Activated T-cell treated with anti-CD3 and anti-CD28 coated beads, Interleukin-2, amount 50 U/mL, for 4 hours (primary cell): ENCODE data around the gene UNC5CL. TPM values are rescaled to one million over a fixed set of nuclear protein-coding genes. Genes with fewer than 3 reads are reported as not detected.

Experiments used
- ATAC-seq, 2 donors: fragments of 200-7000 bp; cut with Tn5 transposase; one replicate each; pipeline ENCODE4 v1.10.0; 2021
- DNase-seq: peaks from one replicate; pipeline ENCODE4 v3.0.0-alpha.2; 2020
- H3K27me3 Mint-ChIP-seq: one replicate; pipeline ENCODE4 v1.8.0; 2021; ENCODE audit warnings: low read depth, mixed read lengths
- H3K36me3 Mint-ChIP-seq: one replicate; pipeline ENCODE4 v1.8.0; 2022; ENCODE audit warnings: mixed read lengths; ENCODE audit not compliant: insufficient read depth
- H3K4me1 Mint-ChIP-seq: one replicate; pipeline ENCODE4 v1.8.0; 2021; ENCODE audit warnings: low read depth, mixed read lengths
- H3K4me3 Mint-ChIP-seq: one replicate; pipeline ENCODE4 v1.8.0; 2021; ENCODE audit warnings: mild to moderate bottlenecking, moderate library complexity, mixed read lengths
- H3K9me3 Mint-ChIP-seq: one replicate; pipeline ENCODE4 v1.8.0; 2021; ENCODE audit warnings: mixed read lengths
- total RNA-seq, 3 donors: library from RNA; stranded (reverse); gene quantifications; one replicate each; pipeline ENCODE4 v1.2.1, GENCODE V29; 2021

Gene UNC5CL
- total RNA-seq, 3 donors from 2014 or later: 1.0 to 1.4 (median 1.4) TPM

GRCh38 chr6:41038205-41038604, 816 bp downstream of the UNC5CL start:
- no peak for DNase-seq
- H3K27me3 Mint-ChIP-seq: no peaks in the 10 kb centered on the region
- H3K4me1 Mint-ChIP-seq: no peaks in the 10 kb centered on the region
- no peak for ATAC-seq
- no peaks in the 10 kb centered on the region for H3K9me3 Mint-ChIP-seq
- no peak overlapping the region for H3K4me3 Mint-ChIP-seq
- H3K36me3 Mint-ChIP-seq: peaks cover 2% of the 10 kb centered on the region

- Mint-ChIP-seq H3K9me3 (no peaks in the 10 kb centered on the region), H3K4me3 (no peak overlapping the region), H3K27me3 (no peaks in the 10 kb centered on the region), H3K36me3 (no peaks in the 10 kb centered on the region), H3K4me1 (no peaks in the 10 kb centered on the region)
- DNase-seq (no peak), ATAC-seq (no peak)
These were observed 1.7 kb downstream of the UNC5CL start for GRCh38 chr6:41037107-41037900.

- no peaks in the 10 kb centered on the region for H3K27me3 Mint-ChIP-seq
- no peaks in the 10 kb centered on the region for H3K9me3 Mint-ChIP-seq
- H3K36me3 Mint-ChIP-seq: no peaks in the 10 kb centered on the region
- ATAC-seq (no peak), DNase-seq (no peak)
- H3K4me3 Mint-ChIP-seq: no peak overlapping the region
- H3K4me1 Mint-ChIP-seq: no peaks in the 10 kb centered on the region
These were observed 2.4 kb downstream of the UNC5CL start for GRCh38 chr6:41036601-41037000.

GRCh38 chr6:41036186-41036585, 2.8 kb downstream of the UNC5CL start:
- no peaks in the 10 kb centered on the region for H3K27me3 Mint-ChIP-seq
- no peaks in the 10 kb centered on the region for H3K36me3 Mint-ChIP-seq
- ATAC-seq (no peak), DNase-seq (no peak)
- no peaks in the 10 kb centered on the region for H3K4me1 Mint-ChIP-seq
- no peak overlapping the region for H3K4me3 Mint-ChIP-seq
- H3K9me3 Mint-ChIP-seq: no peaks in the 10 kb centered on the region

- no peak for ATAC-seq
- H3K27me3 Mint-ChIP-seq: no peaks in the 10 kb centered on the region
- no peaks in the 10 kb centered on the region for H3K36me3 Mint-ChIP-seq
- no peak for DNase-seq
- no peaks in the 10 kb centered on the region for H3K9me3 Mint-ChIP-seq
- no peak overlapping the region for H3K4me3 Mint-ChIP-seq
- peaks cover 6% of the 10 kb centered on the region for H3K4me1 Mint-ChIP-seq
These were observed 5.2 kb downstream of the UNC5CL start for GRCh38 chr6:41033776-41034175.

GRCh38 chr6:41032830-41033229, 6.2 kb downstream of the UNC5CL start:
- H3K4me3 Mint-ChIP-seq: no peak overlapping the region
- no peaks in the 10 kb centered on the region for H3K36me3 Mint-ChIP-seq
- H3K27me3 Mint-ChIP-seq: no peaks in the 10 kb centered on the region
- ATAC-seq: no peak
- H3K4me1 Mint-ChIP-seq: peaks cover 11% of the 10 kb centered on the region
- no peak for DNase-seq
- H3K9me3 Mint-ChIP-seq: no peaks in the 10 kb centered on the region

GRCh38 chr6:41028561-41029412, 10.2 kb downstream of the UNC5CL start:
- DNase-seq (no peak), ATAC-seq (peak; percentile 44 to 55)
- Mint-ChIP-seq H3K27me3 (no peaks in the 10 kb centered on the region), H3K36me3 (peaks cover 2% of the 10 kb centered on the region), H3K4me1 (peaks cover 22% of the 10 kb centered on the region), H3K9me3 (no peaks in the 10 kb centered on the region), H3K4me3 (peak overlapping the region; percentile 83)

- H3K27me3 Mint-ChIP-seq: no peaks in the 10 kb centered on the region
- peak overlapping the region; percentile 83 for H3K4me3 Mint-ChIP-seq
- DNase-seq: peak; percentile 68
- no peaks in the 10 kb centered on the region for H3K9me3 Mint-ChIP-seq
- peak; percentile 93 for ATAC-seq
- H3K36me3 Mint-ChIP-seq: peaks cover 2% of the 10 kb centered on the region
- peaks cover 22% of the 10 kb centered on the region for H3K4me1 Mint-ChIP-seq
These were observed 11.0 kb downstream of the UNC5CL start for GRCh38 chr6:41027799-41028560.

GRCh38 chr6:41027241-41027640, 11.8 kb downstream of the UNC5CL start:
- no peaks in the 10 kb centered on the region for H3K9me3 Mint-ChIP-seq
- ATAC-seq (no peak), DNase-seq (no peak)
- H3K4me1 Mint-ChIP-seq: peaks cover 22% of the 10 kb centered on the region
- no peaks in the 10 kb centered on the region for H3K27me3 Mint-ChIP-seq
- H3K36me3 Mint-ChIP-seq: peaks cover 2% of the 10 kb centered on the region
- peak overlapping the region; percentile 83 for H3K4me3 Mint-ChIP-seq

- Mint-ChIP-seq H3K27me3 (no peaks in the 10 kb centered on the region), H3K4me3 (peak overlapping the region; percentile 25)
These were observed 13.0 kb downstream of the UNC5CL start for GRCh38 chr6:41025966-41026530.

GRCh38 chr6:41023114-41023513, 15.9 kb downstream of the UNC5CL start:
- Mint-ChIP-seq H3K4me3 (no peak overlapping the region), H3K36me3 (peaks cover 2% of the 10 kb centered on the region), H3K27me3 (no peaks in the 10 kb centered on the region), H3K4me1 (peaks cover 12% of the 10 kb centered on the region), H3K9me3 (peaks cover 2% of the 10 kb centered on the region)
- no peak for DNase-seq
- no peak for ATAC-seq

More at GRCh38 chr6:41025966-41026530, 13.0 kb downstream of the UNC5CL start:
- H3K9me3 Mint-ChIP-seq: no peaks in the 10 kb centered on the region
- DNase-seq (no peak), ATAC-seq (no peak)
- H3K36me3 Mint-ChIP-seq: peaks cover 2% of the 10 kb centered on the region
- peaks cover 22% of the 10 kb centered on the region for H3K4me1 Mint-ChIP-seq

- Mint-ChIP-seq H3K4me1 (peaks cover 5% of the 10 kb centered on the region), H3K27me3 (no peaks in the 10 kb centered on the region), H3K4me3 (no peak overlapping the region), H3K36me3 (peaks cover 2% of the 10 kb centered on the region), H3K9me3 (peaks cover 2% of the 10 kb centered on the region)
- ATAC-seq (no peak), DNase-seq (no peak)
These were observed 16.7 kb downstream of the UNC5CL start for GRCh38 chr6:41022294-41022693.

- H3K27me3 Mint-ChIP-seq: no peaks in the 10 kb centered on the region
- DNase-seq (no peak), ATAC-seq (no peak)
- H3K9me3 Mint-ChIP-seq: peaks cover 2% of the 10 kb centered on the region
- H3K36me3 Mint-ChIP-seq: peaks cover 2% of the 10 kb centered on the region
- peaks cover 1% of the 10 kb centered on the region for H3K4me1 Mint-ChIP-seq
- no peak overlapping the region for H3K4me3 Mint-ChIP-seq
These were observed 17.2 kb downstream of the UNC5CL start for GRCh38 chr6:41021832-41022231.

GRCh38 chr6:41017663-41018062, 21.4 kb downstream of the UNC5CL start:
- Mint-ChIP-seq H3K36me3 (no peaks in the 10 kb centered on the region), H3K9me3 (peaks cover 2% of the 10 kb centered on the region), H3K27me3 (no peaks in the 10 kb centered on the region), H3K4me1 (no peaks in the 10 kb centered on the region), H3K4me3 (no peak overlapping the region)
- ATAC-seq (no peak), DNase-seq (no peak)
